Measurements from ENCODE around the gene MAP3K20.
"Not testable (repeated sequence)": the region's sequence is repeated elsewhere in the genome, so short reads cannot be mapped to it uniquely, and the experiment has no call there.

Gene MAP3K20

DNA sequence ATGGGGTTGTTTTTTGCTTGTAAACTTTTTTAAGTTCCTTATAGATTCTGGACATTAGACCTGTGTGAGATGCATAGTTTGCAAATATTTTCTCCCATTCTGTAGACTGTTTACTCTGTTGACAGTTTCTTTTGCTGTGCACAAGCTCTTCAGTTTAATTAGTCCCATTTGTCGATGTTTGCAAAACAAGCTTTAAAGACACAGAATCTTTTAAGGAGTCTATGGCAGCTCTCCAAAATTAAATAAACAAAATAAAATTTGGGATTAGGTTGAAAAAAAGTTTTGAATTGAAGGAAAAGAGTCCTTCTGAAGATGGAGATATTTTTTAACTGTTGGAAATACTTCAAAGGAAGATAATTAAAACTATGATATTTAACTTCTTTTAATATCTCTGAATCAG, 88.8 kb downstream of the MAP3K20 start:
- DNase-seq: no peak

GRCh38 chr2:173165443-173166238, 90.0 kb downstream of the MAP3K20 start:
- no peak for DNase-seq

GRCh38 chr2:173171321-173171720, 95.7 kb downstream of the MAP3K20 start:
- DNase-seq: no peak

- DNase-seq: no peak
Measured at GRCh38 chr2:173171924-173172643, 96.4 kb downstream of the MAP3K20 start.

- not testable (repeated sequence) for DNase-seq
Measured at GRCh38 chr2:173174339-173174738, 98.7 kb downstream of the MAP3K20 start.

DNA sequence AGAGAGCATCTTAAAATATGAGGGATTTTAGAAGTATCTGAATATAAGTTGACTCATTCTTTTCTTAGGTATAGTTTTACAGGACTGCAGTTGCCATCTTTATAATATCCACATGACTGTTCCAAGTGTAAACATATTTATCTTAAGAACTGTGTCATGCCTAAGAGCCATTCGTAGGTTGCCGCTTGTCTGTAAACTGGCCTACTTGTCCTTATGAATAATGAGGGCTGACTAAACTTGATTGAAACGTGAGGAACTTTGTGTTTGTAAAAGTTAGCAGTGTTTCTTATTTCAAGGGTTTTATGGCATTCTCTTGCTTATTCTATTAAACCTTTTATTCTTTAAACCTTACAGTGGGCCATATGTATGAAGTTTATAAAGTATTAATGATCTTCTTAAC, 99.6 kb downstream of the MAP3K20 start:
- DNase-seq: no peak

GRCh38 chr2:173181982-173182381, 106.3 kb downstream of the MAP3K20 start:
- DNase-seq: no peak

GRCh38 chr2:173184031-173185004, 108.7 kb downstream of the MAP3K20 start:
- no peak for DNase-seq

DNA sequence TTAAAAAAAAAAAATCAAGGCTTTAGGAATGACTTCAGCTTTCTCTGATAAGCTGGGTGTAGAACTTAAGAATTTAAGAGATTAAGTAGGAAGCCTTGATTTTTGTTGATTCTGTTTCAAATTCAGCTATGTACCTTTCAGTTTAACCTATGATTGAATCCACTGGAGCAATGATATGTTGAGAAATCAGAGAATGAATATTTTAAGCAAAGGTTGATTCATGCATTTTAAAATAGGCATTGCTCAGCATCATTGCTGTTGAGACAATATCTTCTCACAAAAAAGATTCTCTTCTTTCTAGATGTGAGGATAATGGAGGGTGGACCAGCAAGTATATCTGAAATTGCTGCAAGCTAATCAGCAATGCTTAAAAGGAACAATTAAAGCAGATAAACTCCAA, 109.8 kb downstream of the MAP3K20 start:
- no peak for DNase-seq

- no peak for DNase-seq
Measured at GRCh38 chr2:173187941-173188788, 112.5 kb downstream of the MAP3K20 start.

DNA sequence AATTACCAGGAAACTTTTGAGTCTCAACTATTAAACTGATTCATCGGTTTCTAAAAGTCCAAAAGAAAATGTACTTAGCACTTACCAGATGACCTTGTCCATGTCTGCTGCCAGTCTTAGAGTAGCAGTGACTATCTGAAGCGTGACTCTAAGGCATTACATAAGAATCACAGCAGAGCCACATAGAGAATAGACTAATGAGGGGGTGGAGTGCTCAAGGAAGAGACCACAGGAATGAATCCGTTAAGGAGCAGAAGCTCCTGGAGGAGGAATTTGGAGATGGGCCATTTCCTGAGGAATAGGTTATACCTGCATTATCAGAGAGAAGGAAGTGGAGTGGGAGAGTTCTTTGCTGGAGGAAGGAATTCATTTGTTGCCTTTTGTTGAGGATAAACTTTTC, 116.0 kb downstream of the MAP3K20 start:
- DNase-seq: no peak

DNA sequence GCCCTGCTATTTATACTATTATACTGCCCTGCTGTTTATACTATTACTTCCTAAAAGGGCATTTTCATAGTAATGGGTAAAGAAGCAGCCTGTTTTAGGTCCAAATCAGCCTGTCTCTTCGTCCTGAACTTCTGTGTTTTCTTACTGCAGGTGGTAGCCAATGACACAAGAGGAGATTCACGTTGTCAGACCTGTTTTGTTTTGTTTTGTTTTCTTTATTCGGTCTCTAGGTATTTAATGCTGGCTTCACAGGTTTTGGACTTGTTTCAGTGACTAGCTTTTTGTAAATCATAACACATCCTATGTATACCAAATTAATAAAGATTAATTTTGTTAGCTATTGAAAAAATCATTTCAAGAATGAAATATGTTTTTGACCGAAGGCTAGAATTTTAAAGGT, 116.4 kb downstream of the MAP3K20 start:
- no peak for DNase-seq

DNA sequence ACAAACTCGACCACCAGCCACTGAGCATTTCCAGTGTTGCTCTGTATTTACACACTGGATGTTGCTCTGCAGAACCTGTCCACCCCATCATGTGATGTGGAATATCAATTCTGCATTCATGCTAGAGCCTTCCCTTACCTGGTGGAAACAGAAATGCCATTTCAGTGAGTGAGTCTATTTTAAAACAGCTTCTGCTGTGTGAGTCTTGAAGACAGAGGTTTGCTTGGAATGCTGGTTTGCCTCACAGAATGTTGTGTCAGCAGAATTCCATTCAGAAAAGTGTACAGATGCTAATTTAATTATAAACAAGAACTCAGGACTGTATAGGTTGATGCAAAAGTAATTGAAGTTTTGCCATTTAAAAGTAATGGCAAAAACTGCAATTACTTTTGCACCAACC, 118.3 kb downstream of the MAP3K20 start:
- no peak for DNase-seq

GRCh38 chr2:173195100-173195499, 119.5 kb downstream of the MAP3K20 start:
- DNase-seq: no peak

- DNase-seq: no peak
Measured at GRCh38 chr2:173196080-173196479, 120.4 kb downstream of the MAP3K20 start.

GRCh38 chr2:173196638-173197037, 121.0 kb downstream of the MAP3K20 start:
- no peak for DNase-seq

DNA sequence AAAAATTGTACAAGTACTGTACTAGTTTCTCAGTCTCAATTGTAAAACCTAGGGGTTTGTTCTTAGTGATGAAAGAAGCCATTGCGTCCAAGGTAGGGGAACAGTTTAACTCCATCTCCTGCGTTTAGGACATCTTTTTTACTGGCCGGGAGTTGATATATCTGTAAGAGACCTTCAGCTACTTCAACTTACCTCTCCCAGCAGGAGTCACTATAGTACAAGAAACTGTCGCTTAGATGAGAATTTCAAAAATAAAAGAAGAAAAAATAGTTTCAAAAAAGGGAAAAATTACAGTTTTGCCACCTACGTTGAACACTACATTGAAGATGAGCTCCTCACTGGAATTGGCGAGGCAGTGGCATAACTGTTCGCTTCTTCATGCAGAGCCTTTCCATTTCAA, 122.7 kb downstream of the MAP3K20 start:
- DNase-seq: no peak

DNA sequence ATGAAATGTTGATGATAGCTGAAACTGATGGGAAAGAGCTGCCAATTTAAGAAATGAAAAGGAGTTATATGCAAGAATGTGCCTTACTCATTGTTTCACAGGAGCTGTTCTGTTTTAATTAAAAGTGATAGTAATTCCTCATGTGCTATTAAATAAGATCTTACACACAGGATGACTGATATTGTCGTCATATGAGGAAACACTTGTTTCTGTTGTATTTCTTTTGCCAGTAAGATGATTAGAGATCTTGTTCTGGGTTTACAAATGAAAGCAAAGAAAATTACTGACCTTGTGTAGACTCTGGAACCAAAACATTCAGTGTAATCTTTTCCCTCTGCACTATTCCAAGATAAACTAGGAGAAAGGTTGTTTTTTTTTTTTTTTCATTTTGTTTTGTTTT, 123.6 kb downstream of the MAP3K20 start:
- no peak for DNase-seq

- DNase-seq: no peak
Measured at GRCh38 chr2:173202570-173202969, 126.9 kb downstream of the MAP3K20 start.

GRCh38 chr2:173204316-173204715, 128.7 kb downstream of the MAP3K20 start:
- DNase-seq: no peak

GRCh38 chr2:173205375-173205774, 129.7 kb downstream of the MAP3K20 start:
- DNase-seq: no peak

GRCh38 chr2:173207124-173207523, 131.5 kb downstream of the MAP3K20 start:
- not testable (repeated sequence) for DNase-seq
